Measurements from ENCODE around the gene BBOX1.

Gene BBOX1

DNA sequence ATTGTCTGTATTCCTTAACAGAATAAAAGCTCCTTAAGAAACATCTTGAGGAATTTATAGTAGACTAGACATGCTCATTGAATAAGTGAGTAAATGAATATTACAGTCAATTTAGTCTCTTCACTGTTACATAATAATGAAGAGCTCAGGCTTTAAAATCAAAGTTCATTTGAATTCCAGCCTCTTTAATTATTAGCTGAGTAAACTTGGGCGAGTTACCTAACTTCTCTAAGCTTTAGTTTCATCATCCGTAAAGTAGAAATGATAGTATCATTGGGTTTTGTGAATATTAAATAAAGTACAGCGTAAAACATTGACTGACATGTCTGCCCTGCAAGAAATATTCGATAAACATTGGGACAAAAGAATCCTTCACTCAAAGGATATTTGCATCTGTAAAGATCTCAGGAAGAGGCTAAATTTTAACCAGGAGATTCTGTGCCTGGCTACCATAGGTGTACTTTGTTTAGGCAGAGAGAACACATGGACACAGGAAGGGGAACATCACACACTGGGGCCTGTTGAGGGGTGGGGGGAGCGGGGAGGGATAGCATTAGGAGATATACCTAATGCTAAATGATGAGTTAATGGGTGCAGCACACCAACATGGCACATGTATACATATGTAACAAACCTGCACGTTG lies 15.2 kb upstream of the BBOX1 start:
- DNase-seq (ENCODE audit: low read depth, low spot score) = no peak

DNA sequence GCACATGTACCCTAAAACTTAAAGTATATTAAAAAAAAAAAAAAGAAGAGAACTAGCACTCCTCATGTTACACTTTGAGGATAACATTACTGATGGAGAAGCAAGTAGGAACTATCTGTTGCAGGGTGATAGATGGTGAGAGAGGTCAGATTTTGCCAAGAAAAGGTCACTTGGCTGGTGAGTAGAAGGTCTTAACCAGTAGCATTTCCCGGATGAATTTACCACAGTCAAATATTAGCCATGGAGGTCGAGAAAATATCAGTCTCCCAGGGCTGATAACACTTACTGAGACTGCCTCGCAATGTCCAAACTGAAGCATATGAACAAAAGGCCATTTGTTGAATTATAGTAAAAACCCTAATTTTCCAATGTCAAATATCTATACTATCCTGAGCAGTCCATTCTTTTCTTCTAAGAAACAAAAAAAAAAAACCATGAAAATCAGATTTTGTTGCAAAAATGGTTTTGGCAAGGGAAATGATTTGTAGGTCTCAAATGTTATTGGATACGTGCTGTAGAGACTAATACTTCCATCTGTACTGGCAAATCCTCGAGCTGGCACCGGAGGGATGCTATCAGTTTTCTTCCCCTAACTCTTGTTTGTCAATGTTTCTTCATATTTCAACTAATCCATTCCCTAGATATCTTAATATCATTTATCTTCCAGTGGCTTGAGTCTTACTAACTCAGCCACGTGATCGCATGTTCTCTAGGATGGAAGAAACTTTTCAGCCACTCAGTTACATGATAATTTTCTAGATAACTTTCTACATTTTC lies 14.5 kb upstream of the BBOX1 start:
- DNase-seq (ENCODE audit: low read depth, low spot score) = no peak

DNA sequence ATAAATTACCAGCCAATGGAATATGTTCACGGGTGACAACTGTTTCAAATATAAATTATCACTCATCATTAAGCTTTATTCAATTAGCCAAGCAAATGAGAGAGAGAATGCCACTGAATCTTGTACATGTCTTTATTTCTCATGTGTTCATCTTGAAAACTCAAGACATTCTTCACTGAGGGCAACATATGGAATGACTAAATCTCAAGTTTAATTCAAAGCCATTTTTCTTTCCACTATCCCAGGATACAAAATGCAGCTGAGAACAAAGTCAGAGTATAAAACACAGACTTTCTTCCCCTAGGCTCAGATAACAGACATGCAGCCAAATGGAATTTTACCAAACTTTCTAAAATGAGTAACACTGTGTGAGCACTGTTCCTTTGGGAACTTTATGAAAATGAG lies 12.1 kb upstream of the BBOX1 start:
- DNase-seq (ENCODE audit: low read depth, low spot score) = no peak

DNA sequence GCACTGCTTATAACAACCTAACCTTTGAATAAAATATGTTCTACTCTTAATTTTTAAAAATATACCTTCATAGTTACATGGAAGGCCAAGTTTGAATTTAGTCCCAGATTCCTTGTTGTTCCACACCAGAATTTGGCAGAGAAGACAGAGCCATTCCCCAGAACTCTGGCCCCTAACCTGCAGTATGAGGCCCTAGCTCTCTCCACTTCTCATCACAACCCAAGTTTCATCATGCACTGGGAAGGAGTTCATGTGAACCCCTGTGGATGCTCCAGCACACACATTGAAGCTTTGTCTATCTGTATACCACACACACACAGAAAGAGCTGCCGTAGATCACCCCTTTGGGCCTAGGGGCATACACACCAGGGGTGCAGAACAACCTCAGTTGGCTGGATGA lies 10.6 kb upstream of the BBOX1 start:
- no peak for DNase-seq (ENCODE audit: low read depth, low spot score)

DNA sequence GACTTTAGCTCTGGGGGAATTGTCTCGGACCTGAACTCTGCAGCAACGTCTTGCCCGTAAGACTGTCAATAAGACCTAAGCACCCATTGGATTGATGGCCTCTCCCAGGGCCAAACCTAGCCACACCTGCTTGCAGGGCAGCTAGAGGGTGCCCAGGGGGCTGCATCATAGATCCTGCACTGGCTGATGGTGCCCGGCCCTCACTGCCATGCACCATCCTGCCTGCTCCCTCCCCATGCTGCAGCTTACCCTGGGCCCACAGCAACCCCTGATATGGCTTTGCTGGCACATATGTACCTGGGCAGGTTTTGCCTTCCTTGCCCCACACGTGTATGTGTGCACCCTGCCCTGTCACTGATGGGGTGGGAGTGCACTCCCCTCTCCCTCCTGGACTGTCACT lies 8.9 kb upstream of the BBOX1 start:
- no peak for DNase-seq (ENCODE audit: low read depth, low spot score)

DNA sequence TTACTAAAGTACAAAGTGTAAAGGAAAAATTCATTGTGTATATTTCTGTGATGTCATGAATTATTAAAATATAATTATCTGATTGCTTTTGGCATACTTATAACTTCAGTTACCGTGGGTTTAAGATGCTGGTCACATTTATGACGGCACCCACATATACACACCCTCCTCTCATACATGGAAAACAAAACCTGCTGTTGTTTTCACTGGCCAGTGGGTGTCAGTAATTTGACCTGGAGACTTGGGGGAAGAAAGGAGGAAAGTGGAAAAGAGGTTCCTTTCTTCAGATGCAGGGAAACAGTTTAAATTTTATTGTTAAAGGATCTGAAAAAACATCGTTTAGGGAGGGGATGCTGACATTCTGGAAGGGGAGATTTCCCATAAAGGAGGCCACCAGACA lies 742 bp upstream of the BBOX1 start:
- DNase-seq (ENCODE audit: low read depth, low spot score) = no peak

DNA sequence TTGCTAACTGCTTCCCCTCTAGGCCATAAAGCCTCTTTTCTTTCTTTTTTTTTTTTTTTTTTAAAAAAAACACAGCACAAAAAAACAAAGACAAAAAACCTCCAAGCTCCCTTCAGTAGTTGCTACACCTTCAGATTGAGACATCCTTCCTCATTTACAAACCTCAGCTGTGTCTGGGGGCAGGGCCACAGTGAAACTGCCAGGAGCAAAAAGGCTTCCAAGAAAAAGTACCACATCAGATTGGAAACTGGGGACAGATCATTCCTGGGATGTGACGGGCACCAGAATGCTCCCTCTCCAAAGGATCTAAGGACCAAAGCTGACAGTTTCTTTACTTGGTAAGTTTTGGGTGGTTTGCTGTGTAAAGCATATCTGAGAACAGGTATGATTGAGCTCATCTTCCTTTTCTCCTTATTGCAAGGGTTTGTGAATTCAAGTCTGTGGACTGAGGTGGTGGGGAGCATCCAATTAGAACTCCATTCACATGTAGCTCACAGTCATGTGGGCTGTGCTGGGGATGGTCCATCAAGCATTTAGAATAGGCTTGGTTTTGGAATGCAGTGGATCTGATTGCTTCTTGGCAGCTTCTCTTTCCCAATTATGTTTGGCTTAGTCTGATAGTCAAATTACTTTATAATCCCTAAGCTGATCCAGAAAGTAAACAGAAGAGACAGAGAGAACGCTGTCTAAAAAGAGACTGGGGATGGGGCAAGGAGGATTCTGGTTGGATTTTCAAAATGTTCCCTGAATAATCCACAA lies 705 bp downstream of the BBOX1 start:
- no peak for DNase-seq (ENCODE audit: low read depth, low spot score)

DNA sequence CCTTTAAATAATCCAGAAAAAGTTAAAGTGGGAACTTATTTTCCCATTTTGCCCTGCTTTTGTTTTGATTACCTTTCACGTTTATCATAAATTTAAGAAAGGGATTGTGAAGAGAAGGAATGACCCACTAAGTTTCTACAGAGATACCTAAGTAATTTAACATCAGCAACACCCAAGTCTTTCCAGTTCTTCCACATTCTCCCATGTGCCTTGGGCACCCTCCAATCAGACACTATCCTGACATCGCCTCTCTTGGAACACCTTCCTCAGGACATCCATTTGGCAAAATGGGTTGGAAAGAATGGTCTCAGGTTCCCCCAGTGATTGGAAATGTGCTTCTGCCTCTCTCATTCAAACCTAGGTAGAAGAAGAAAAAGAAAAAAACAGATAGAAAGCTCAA lies 6.3 kb downstream of the BBOX1 start:
- no peak for DNase-seq (ENCODE audit: low read depth, low spot score)

DNA sequence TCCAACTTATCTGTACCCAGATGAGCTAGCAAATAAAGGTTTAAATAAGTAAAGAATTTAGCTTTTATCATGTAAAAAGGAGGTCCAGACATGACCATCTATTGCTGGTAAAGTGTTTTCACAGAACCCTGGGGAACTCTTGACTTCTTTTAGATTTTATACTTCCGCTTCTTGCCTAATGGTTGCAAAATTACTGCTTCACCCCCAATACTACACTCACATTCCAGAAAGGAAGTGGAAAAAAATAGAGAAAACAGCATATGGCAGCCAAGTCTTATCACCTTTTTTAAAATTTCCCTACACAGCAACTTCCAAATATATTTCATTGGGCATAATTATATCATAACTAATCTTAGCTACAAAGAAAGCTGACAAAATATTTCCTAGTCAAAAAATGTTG lies 12.1 kb downstream of the BBOX1 start:
- no peak for DNase-seq (ENCODE audit: low read depth, low spot score)

DNA sequence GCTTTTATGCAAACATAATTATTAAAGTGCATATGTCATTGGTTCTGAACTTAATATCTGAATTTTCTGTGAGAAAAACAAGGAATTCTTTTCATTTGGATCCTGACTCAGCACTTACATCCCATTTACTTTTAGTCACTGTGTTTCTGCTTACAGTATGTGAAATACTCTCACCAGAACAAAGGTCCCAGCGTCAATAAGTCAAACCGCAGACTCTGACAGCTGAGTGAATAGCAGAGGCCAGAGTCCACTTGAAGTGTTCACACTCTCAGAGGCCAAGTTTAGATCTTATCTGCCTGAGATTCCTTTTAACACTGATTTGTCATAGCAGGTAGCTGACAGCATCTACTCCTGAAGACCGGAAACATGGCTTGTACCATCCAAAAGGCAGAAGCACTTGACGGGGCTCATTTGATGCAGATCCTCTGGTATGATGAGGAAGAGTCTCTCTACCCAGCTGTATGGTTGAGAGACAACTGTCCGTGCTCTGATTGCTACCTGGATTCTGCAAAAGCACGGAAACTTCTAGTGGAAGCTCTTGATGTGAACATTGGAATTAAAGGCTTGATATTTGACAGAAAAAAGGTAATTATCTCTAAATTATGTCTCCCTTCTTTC lies 14.6 kb downstream of the BBOX1 start:
- DNase-seq (ENCODE audit: low read depth, low spot score) = no peak

DNA sequence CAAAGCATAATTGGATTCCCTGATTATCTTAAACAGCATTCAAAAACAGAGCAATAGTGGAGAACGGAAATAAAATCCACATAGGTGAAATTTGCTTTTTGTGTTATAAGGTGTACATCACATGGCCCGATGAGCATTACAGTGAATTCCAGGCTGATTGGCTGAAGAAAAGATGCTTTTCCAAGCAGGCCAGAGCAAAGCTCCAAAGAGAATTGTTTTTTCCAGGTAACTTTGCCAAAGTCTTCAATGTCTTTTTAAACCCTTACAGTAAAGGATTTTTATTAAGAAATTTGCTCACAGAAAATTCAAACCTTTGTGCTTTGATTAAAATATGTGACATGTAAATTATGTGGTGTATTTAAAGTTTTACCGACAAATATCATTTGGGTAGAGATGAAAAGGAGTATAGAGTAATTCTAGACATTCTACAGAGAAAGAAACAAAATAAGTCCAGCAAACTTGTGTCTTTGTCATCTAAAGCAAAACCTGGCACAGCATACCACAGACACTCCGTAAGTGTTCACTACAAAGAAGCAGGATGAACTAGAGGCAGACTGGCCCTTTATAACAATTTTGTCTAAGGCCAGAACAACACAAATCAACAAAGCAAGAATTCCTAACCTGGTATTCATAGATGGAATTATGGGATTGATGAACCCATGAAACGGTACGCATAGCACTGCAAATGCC lies 16.6 kb downstream of the BBOX1 start:
- no peak for DNase-seq (ENCODE audit: low read depth, low spot score)

DNA sequence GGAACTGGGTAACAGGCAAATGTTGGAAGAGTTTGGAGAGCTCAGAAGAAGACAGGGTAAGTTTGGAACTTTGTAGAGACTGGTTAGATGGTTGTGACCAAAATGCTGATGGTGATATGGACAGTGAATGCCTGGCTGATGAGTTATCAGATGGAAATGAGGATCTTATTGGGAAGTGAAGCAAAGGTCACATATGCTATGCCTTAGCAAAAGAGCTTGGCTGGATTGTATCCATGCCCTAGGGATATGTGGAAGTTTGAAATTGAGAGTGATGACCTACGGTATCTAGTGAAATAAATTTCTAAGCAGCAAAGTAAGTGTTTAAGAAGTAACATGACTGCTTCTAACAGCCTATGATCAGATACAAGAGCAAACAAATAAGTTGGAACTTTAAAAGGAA lies 17.8 kb downstream of the BBOX1 start:
- no peak for DNase-seq (ENCODE audit: low read depth, low spot score)

DNA sequence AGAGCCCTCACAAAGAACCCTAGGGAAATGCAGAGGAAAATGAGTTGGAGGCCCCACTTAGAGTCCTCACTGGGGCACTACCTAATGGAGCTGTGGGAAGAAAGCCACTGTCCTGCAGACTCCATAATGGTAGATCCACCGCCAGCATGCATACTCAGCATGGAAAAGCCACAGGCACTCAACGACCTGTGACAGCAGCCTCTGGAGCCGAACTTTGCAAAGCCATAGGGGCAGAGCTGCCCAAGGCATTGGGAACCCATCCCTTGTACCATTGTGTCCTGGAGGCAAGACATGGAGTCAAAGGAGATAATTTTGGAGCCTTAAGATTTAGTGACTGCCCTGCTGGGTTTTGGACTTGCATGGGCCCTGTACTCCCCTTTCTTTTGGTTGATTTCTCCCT lies 18.8 kb downstream of the BBOX1 start:
- DNase-seq (ENCODE audit: low read depth, low spot score) = no peak

DNA sequence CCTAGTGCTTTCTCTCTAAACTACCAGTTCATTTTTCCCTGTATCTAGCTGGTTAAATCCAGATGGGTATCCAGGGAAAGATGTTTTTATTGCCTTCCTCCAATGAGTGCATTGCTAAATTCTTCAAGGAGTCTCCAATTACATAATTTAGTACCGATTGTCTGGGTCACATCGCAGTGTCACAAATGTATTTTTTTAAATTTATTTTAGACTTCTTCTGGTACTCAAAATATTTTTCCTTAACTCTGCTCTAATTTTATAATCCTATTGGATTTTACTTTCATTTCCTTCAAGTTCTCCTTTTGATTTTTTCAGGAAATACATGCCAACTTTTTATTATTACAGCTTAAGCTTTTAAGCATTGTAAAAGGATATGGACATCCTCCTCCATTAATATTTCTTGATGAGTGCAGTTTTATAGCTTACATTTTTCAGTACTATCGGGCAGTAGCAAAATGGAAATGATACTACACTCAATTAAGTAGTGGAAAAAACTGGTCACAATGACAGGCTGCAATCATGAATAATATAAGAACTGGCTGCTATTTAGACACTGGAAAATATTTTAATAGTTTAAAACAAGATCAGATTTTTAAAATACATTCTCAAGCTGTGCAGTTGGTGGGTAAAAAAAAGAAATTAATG lies 20.3 kb downstream of the BBOX1 start:
- DNase-seq (ENCODE audit: low read depth, low spot score) = no peak

DNA sequence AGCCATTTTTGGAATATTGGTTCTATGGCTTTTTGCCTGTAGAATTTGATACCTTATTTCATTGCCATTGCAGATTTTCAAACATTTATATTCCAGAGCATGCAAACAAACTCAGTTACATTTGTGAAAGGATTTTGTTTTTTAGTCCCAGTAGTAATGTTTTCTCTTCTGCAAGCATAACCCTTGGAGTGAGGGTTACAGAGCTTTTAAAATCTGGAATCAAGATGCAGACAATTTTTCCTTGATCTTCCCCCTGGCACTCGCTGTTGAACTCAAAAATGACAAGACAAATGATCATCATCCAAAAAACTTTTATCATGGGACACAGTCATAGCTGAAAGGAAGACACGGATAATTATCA lies 20.8 kb downstream of the BBOX1 start:
- DNase-seq (ENCODE audit: low read depth, low spot score) = no peak

DNA sequence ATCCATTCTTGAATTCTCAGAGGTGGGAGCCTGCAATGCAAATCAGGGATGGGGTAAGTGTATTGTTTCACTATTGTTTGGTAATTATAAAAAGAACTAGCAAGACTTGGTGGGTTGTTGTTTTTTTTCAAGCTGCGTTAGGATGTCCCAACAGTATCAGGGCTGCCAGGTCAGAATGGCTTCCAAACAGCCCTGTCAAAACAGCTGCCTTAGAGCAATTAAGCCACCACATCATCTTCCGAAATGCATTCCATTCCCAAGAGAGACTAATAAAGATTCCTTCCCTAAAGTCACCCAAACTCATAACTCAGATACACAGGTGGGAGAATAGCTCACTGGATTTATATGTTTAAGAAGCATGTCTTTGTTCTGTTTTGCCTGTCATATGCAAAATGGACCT lies 23.5 kb downstream of the BBOX1 start:
- no peak for DNase-seq (ENCODE audit: low read depth, low spot score)

DNA sequence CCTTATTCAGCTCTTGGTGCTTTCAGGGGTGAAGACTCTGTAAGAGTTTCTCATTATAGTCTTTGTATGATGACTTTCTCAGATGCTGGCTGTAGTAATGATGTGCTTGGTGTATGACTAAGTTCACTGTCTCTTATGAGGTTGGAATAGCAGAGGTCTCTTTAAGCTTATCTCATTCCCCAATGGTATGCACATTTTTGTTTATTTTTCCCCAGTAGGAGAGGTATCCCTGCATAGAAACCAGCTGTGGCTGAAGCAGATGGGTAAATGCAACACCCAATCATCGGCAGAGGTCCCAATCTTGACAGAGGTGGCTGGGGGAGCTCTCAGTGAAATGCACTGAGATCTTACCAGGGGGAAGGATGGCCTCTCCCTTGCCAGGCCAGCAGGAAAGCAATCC lies 34.6 kb downstream of the BBOX1 start:
- DNase-seq (ENCODE audit: low read depth, low spot score) = no peak

DNA sequence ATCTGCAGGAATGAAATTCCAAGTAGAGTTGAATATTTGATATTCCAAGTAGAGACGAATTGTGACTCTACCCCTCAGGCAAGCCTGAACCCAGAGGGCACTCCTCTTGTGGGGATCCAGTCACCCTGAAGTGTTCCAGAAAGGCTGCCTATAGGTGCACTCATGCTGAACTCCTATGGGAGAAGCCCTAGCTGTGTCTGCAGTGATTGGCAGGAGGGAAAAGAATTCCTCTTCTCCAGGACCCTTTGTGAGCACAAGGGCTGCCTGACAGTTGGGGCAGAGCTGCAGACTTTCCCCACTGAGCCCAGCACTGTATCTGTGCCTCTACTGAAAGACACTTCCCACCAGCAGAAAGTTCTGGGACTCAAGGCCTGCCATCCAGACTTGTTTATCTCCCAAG lies 35.0 kb downstream of the BBOX1 start:
- DNase-seq (ENCODE audit: low read depth, low spot score) = no peak

DNA sequence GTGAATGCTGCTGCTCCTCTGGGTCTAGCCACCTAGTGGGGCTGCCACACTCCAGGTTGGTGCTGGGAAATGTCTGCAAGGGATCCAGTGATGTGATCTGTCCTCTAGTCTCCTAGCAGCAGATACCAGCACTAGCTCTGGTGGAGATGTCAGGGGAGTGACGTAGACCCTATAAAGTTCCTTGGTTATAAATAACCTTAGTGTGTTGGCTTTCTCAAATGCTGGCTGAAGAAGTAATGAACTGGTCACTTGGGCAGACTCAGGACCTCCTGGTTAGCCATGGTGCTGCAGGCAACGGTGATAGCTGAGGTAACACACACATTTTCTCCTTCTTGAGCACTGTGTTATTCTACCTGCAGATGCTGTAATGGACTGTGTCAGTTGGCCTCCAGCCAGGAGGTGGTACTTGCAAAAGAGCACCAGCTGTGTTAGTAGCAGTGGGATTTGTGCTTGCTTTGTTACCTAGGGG lies 35.5 kb downstream of the BBOX1 start:
- no peak for DNase-seq (ENCODE audit: low read depth, low spot score)

DNA sequence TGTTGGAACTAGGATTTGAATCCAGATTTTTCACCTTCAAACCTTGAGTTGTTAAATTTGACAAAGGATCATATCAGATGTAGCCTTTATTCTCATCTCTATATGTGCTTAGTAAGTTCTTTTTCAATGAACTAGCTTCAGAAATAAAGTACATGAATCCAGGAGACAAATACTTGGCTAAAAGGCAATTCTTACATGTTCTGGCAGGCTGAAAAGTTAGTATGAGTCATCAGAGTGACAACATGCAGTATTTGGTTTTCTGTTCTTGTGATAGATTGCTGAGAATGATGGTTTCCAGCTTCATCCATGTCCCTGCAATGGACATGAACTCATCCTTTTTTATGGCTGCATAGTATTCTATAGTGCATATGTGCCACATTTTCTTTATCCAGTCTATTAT lies 40.4 kb downstream of the BBOX1 start:
- DNase-seq (ENCODE audit: low read depth, low spot score) = no peak

DNA sequence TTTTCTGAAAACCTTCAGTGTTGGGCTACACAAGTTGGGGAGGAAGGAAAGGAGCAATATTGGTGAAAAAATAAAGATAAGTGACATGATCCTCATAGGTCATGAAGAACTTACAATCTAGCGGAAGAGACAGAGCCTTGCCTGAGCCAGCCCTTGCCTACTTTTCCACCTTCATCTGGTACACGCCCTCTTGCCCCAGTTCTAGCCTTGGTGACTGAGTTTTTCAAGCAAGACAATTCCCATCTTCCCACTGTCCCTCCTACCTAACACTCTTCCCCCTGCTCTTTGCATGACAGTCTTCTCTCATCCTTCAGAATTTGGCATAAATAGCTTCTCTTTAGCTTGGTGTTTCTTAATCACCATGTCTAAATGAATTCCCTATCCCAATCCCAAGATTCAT lies 42.6 kb downstream of the BBOX1 start:
- no peak for DNase-seq (ENCODE audit: low read depth, low spot score)

All from iPS DF 19.7 (cell line).